Ovary (tissue), 10 donors: ENCODE results near the gene OR6C65. TPM values are rescaled to one million over a fixed set of nuclear protein-coding genes. Genes with fewer than 3 reads are reported as not detected.
"Not testable (repeated sequence)": the region's sequence is repeated elsewhere in the genome, so short reads cannot be mapped to it uniquely, and the experiment has no call there.

ENCODE experiments used
- DNase-seq, 5 donors: peaks; one replicate each; pipeline ENCODE4 v3.0.0-alpha.2; 2019 to 2020
- H3K27ac ChIP-seq, 2 donors: fragments of 200-600 bp; one replicate each; pipeline versions ENCODE4 v1.5.1 to v1.8.0; 2019 to 2022
- H3K27me3 ChIP-seq: fragments of 200-600 bp; one replicate; pipeline ENCODE4 v1.8.0; 2022
- H3K36me3 ChIP-seq: fragments of 200-600 bp; sonication (generic); one replicate; pipeline ENCODE4 v1.5.1; 2019
- H3K4me1 ChIP-seq: one replicate; pipeline ENCODE4 v1.8.1; 2013; ENCODE audit warnings: mild to moderate bottlenecking, moderate library complexity; ENCODE audit not compliant: insufficient read depth
- H3K4me3 ChIP-seq: fragments of 200-600 bp; sonication (generic); one replicate; pipeline ENCODE4 v1.5.1; 2017
- H3K9me3 ChIP-seq, 2 donors: fragments of 200-600 bp in 1 of 2; sonication (generic) in 1 of 2; one replicate each; pipeline versions ENCODE4 v1.5.1 to v1.8.1; 2013 to 2019; ENCODE audit warnings: mild to moderate bottlenecking in 1 of 2, moderate library complexity in 1 of 2
- EP300 ChIP-seq: sonication (generic); formaldehyde crosslinking; IDR thresholded peaks from one replicate; pipeline ENCODE4 v1.6.1; 2017; ENCODE audit warnings: antibody characterized with exemption
- POLR2A ChIP-seq: fragments of 450-650 bp; IDR thresholded peaks from one replicate; pipeline ENCODE4 v1.6.1; 2017; ENCODE audit warnings: antibody characterized with exemption, mild to moderate bottlenecking, moderate library complexity
- WGBS, 3 donors: extraction: QIAGEN DNeasy Blood & Tissue Kit in 1 of 3; methylation state at CpG; one replicate each; pipeline versions ENCODE4 v1.1.5 to v1.1.7; 2013 to 2017; 5-methylcytosine and 5-hydroxymethylcytosine counted together
- intact Hi-C, 4 donors: fragments of 100-400 bp; cut with DNase I; formaldehyde crosslinking; loops; one replicate each; pipeline versions ENCODE4 v1.11.0 to v1.15.1; 2022 to 2023
- long read RNA-seq, 3 donors: library from polyadenylated mRNA in 2 of 3; unstranded in 2 of 3; transcript quantifications; one replicate each; pipeline ENCODE4 v2.0.0 and lab custom pipeline, GENCODE V29; 2021 to 2026
- polyA plus RNA-seq, 2 donors: library from polyadenylated mRNA; stranded (reverse); fragments of 200-250 nt in 1 of 2; fragments of 350-450 nt in 1 of 2; fragmentation: Illumina TruSeq in 1 of 2; extraction: RNeasy Lipid Tissue Mini Kit (QIAGEN cat#74804) in 1 of 2; gene quantifications; one replicate each; pipeline ENCODE4 v1.2.3, GENCODE V29; 2013 to 2014
- total RNA-seq, 7 donors: library from RNA; depleted of rRNA in 2 of 7; stranded (reverse); fragments of >200 nt in 2 of 7; fragmentation: NEBNext Ultra II Directional in 3 of 7; extraction: Animal tissue kit (Norgen Biotek cat#: 25700) in 3 of 7; gene quantifications; one replicate each; pipeline versions ENCODE4 v1.1.0 to v1.2.4, GENCODE V29; 2016 to 2023
- TF ChIP-seq, protein P1 (sequence below), 3 donors: fragments of 450-650 bp in 2 of 3; fragments of 200-600 bp in 1 of 3; IDR thresholded peaks; one replicate each; pipeline versions ENCODE4 v1.5.1 to v1.8.0; 2016 to 2022; ENCODE audit warnings: antibody characterized with exemption in 3 of 3, mild to moderate bottlenecking in 1 of 3
- donor health status: DM: no; HTN: no; CAD: no; lungs with moderate emphysema.
- donor health status: DM: no; HTN: no; CAD: no.
- donor health status: Bipolar disorder and iron deficiency.
- donor health status: DM: yes; HTN: yes; CAD: no.
- donor health status: DM: no; HTN: no; CAD: no.
- donor health status: DM: yes; HTN: yes; CAD: no.

The OR6C65 gene
- total RNA-seq: not detected
- polyA plus RNA-seq: not detected
- long read RNA-seq, donor 1: 0 reads
- long read RNA-seq, donor 2: 0 reads
- long read RNA-seq, donor 3: 0 reads

GRCh38 chr12:55400229-55400628 is at the start of gene OR6C65:
Gene OR6C65, plus strand, starts transcription at chr12:55400529. Its CDS starts 0 bp downstream, at chr12:55400529.
- Histone ChIP-seq H3K9me3 (no peaks in the 10 kb centered on the region), H3K4me1 (no peaks in the 10 kb centered on the region), H3K36me3 (no peaks in the 10 kb centered on the region), H3K27ac (no peak within 1 kb of the TSS), H3K4me3 (no peak within 1 kb of the TSS), H3K27me3 (no peaks in the 10 kb centered on the region)
- WGBS, 3 donors: 77 to 87% (median 80%) methylated on average over 1 of the region's 1 CpG
- intact Hi-C loops: no loop called here
- no peak for DNase-seq
- TF ChIP-seq POLR2A (no peak), EP300 (no peak)
- TF ChIP-seq, protein P1, sequence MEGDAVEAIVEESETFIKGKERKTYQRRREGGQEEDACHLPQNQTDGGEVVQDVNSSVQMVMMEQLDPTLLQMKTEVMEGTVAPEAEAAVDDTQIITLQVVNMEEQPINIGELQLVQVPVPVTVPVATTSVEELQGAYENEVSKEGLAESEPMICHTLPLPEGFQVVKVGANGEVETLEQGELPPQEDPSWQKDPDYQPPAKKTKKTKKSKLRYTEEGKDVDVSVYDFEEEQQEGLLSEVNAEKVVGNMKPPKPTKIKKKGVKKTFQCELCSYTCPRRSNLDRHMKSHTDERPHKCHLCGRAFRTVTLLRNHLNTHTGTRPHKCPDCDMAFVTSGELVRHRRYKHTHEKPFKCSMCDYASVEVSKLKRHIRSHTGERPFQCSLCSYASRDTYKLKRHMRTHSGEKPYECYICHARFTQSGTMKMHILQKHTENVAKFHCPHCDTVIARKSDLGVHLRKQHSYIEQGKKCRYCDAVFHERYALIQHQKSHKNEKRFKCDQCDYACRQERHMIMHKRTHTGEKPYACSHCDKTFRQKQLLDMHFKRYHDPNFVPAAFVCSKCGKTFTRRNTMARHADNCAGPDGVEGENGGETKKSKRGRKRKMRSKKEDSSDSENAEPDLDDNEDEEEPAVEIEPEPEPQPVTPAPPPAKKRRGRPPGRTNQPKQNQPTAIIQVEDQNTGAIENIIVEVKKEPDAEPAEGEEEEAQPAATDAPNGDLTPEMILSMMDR (IDR thresholded peaks at IDR 0.05): no peak

- H3K27me3 ChIP-seq, H3K27ac ChIP-seq, H3K4me1 ChIP-seq, DNase-seq, H3K4me3 ChIP-seq, H3K36me3 ChIP-seq, H3K9me3 ChIP-seq, intact Hi-C loops: not testable (repeated sequence)
- 60 to 75% (median 64%) methylated on average over 4 of the region's 4 CpGs for WGBS, 3 donors
Measured at GRCh38 chr12:55355338-55355737, 45.0 kb upstream of the OR6C65 start.

- intact Hi-C loops: no loop called here
- H3K36me3 ChIP-seq: no peaks in the 10 kb centered on the region
- H3K4me1 ChIP-seq: no peaks in the 10 kb centered on the region
- DNase-seq: no peak
- no peak within 1 kb of the TSS for H3K27ac ChIP-seq
- H3K27me3 ChIP-seq: no peaks in the 10 kb centered on the region
- no peaks in the 10 kb centered on the region for H3K9me3 ChIP-seq
- TF ChIP-seq EP300: no peak
- no peak for TF ChIP-seq POLR2A
- TF ChIP-seq, protein P1 (IDR thresholded peaks at IDR 0.05): no peak
- no peak within 1 kb of the TSS for H3K4me3 ChIP-seq
- WGBS, 3 donors: 86 to 94% (median 86%) methylated on average over 4 of the region's 4 CpGs
Measured at GRCh38 chr12:55362675-55363074, 37.7 kb upstream of the OR6C65 start, which contains the start of gene OR6C75. Gene OR6C75, plus strand, starts transcription at chr12:55362975. Its CDS starts 2,136 bp downstream, at chr12:55365111.

DNA sequence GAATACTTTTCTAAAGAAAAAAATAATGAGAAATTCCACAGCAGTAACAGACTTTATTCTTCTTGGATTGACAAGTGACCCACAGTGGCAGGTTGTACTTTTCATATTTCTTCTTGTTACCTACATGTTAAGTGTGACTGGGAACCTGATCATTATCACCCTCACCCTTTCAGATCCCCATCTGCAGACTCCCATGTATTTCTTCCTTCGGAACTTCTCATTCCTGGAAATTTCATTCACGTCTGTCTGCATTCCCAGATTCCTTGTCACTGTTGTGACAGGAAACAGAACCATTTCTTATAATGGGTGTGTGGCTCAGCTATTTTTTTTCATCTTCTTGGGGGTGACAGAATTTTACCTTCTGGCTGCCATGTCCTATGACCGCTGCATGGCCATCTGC is 35.2 kb upstream of the OR6C65 start:
- TF ChIP-seq POLR2A (no peak), EP300 (no peak)
- TF ChIP-seq, protein P1 (IDR thresholded peaks at IDR 0.05): no peak
- no peaks in the 10 kb centered on the region for H3K27me3 ChIP-seq
- H3K4me1 ChIP-seq: no peaks in the 10 kb centered on the region
- H3K4me3 ChIP-seq: no peak overlapping the region
- H3K27ac ChIP-seq: no peak overlapping the region
- intact Hi-C loops: no loop called here
- WGBS, 3 donors: 77 to 82% (median 82%) methylated on average over 3 of the region's 3 CpGs
- H3K36me3 ChIP-seq: no peaks in the 10 kb centered on the region
- H3K9me3 ChIP-seq: no peaks in the 10 kb centered on the region
- no peak for DNase-seq

DNA sequence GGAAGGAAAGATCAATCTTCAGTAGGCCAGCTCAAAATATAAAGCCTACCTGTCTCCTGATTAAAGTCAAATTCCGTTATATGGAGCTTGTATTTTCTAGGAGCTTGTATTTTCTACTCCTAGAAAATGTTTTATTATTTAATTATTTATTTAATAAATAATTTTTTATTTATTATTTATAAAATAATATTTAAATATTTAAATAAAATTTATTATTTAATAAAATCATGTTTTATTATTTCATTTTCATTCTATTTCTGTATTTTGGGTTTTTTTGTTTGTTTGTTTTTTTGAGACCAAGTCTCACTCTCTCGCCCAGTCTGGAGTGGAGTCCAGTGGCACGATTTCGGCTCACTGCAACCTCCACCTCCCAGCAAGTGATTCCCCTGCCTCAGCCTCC is 27.8 kb upstream of the OR6C65 start:
- 66 to 77% (median 69%) methylated on average over 4 of the region's 4 CpGs for WGBS, 3 donors
- no peak for DNase-seq
- no peak for TF ChIP-seq POLR2A
- TF ChIP-seq, protein P1 (IDR thresholded peaks at IDR 0.05): no peak
- no peak for TF ChIP-seq EP300
- H3K36me3 ChIP-seq: no peaks in the 10 kb centered on the region
- H3K4me1 ChIP-seq: no peaks in the 10 kb centered on the region
- H3K4me3 ChIP-seq: no peak overlapping the region
- H3K9me3 ChIP-seq: no peaks in the 10 kb centered on the region
- H3K27me3 ChIP-seq: peaks cover 4% of the 10 kb centered on the region
- no peak overlapping the region for H3K27ac ChIP-seq
- intact Hi-C loops: no loop called here
